GM19452 (cell line): ENCODE data around the gene C10orf90.
"Not testable (repeated sequence)": the region's sequence is repeated elsewhere in the genome, so short reads cannot be mapped to it uniquely, and the experiment has no call there.

Experiments
- ATAC-seq: cut with Tn5 transposase; IDR thresholded peaks from one replicate; pipeline ENCODE4 v1.9.1; 2021; ENCODE audit not compliant: unreplicated experiment

Gene C10orf90

DNA sequence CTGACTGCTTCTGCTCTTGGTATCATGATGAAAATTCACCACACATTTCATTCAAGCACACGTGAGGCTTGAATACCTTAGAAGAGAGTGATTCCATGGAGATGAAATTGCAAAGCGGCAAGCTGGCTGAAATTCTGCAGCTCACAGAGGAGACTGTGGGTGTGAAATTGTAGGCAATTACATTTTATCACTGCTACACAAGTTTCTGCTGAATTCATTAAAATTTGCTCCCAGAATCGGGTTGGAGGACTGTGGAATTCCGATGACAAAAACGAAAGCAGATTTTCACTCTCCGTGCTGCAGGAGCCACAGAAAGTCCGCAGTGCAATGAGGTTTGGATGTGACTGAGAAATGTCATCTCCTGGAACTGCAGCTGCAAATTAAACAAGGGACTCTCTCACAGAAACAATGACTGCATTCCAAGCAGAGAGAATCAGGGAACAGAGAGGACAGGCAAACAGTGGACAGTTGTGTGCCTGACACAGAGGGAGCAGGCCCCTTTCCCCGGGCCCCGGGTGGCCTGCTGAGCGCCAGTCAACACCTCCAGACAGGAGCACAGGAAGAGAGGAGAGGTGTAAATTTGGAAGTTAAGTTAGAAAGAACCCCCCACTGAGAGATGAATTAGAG lies 109.1 kb downstream of the C10orf90 start:
- ATAC-seq, result no peak

DNA sequence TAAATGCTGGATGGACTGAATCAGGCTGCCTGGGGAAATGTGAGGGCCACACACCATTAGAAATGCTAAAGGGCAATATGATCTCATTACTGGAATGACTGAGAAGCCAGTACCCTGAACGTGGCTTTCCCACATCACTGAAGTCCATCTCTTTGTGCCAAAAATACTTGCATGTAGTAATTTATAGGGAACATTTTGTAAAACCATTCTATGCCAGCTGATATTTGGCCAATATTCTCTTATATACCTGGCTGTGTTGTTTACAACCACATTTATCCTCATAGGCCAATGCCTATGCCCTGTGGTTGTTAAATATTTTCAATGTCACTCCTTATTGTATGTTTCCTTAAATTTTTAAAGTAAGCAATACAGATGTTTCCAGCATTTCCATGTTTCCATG lies 111.6 kb downstream of the C10orf90 start:
- no peak for ATAC-seq

DNA sequence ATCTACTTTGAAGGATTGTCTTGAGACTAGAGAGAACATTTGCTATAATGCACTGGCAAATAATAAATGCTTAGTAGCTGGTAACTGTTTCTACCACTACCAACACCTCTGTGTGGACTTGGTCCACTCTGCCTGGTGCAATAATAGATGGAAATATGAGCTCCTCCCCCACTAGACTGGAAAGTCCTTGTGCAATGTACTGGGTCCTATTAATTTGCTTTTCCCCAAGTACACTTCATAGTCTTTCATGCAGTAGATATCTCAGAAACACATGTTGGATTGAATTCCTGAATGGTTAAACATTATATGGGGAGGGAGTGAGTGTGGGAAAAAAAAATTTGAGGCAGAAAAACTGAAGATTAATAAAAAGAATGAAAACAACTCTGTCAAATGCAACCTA lies 119.3 kb downstream of the C10orf90 start:
- ATAC-seq, result no peak

DNA sequence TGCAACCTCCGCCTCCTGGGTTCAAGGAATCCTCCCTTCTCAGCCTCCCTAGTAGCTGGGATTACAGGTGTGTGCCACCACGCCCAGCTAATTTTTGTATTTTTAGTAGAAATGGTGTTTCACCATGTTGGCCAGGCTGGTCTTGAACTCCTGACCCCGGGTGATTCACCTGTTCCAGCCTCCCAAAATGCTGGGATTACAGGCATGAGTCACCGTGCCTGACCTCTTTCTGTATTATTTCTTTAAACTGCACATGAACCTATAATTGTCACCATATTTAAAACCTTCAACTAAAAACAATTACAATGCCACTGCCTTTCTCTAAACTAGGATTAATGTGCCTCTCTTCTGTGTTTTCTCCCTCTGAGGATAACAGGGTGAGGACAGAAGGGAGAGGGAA lies 119.9 kb downstream of the C10orf90 start:
- not testable (repeated sequence) for ATAC-seq

DNA sequence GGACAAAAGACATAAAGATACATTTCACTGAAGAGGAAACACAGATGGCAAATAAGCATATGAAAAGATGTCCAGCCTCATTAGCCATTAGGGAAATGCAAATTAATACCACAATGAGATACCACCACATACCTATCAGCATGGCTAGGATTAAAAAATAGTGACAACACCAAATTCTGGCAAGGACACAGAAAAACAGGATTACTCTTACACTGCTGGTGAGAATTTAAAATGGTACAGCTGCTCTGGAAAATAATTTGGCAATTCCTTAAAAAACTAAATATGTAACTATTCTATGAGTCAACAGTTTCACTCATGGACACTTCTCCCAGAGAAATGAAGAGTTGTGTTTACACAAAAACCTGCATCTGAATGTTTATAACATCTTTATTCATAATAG lies 121.1 kb downstream of the C10orf90 start:
- ATAC-seq, result no peak

DNA sequence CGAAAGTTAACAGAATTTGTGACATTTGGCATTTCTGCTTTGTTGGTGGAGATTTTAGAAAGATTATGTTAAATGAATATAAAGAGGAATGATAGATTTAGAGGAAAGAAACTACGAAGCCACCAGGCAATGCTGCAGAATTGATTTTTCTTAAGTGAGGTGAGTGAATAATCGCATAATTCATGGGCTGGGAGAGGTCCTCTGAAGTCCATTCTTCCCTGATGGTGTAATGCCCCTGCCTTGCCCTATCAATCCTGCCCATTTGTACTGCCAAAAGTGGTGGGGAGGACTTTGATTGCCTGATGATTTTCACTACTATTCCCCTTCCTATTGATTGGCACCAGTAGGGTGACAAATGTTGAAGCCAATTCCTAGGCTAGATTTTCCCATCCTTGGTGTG lies 125.9 kb downstream of the C10orf90 start:
- ATAC-seq, result no peak

DNA sequence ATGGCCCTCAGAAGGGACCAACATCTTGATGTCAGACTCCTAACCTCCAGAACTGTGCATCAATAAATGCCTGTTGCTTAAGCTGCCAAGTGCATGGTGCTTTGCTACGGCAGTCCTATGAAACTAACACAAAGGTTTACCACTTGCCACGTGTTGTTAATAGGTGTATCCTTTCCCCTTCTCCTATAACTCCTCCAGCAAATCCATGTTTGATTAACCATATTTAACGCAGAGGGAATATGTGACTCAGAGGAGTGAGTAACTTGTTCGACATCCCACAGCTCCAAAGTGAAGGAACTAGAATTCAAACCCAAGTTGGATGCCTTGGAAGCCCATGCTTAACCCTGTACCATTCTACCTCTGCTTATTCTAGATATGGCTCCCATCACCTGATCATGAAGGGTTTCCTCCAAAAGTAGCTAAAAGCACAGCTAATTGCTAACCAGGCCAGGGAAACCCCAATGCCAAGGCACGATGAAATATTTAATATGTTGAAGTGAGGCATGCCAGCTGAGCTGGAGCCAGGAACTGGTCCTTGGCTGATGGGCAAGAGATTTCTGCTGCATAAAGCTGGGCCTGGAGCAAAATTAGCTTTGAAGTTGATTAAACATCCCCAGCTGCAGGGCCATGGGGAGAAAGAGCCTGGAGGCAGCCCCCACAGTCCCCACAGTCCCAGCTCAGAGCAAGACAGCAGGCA lies 131.9 kb downstream of the C10orf90 start:
- no peak for ATAC-seq

DNA sequence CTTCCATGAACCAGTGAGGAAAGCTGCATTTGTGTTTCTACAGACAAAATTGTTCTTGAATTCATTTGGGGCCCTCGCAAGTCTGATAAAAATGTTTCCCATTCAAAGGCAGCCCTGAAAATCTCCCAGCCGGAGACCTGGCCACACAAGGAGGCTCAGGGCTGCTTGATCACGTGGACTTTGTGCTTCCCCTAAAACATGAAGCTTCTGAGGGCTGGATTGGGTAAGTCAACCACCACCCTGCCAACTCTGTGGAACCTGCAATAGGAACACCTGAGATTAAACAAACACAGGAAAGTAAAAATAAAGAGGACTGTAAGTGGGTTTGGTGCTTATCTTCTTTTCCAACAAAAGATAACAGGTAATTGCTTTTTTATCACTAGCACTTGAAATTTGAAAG lies 133.8 kb downstream of the C10orf90 start:
- ATAC-seq, result no peak

DNA sequence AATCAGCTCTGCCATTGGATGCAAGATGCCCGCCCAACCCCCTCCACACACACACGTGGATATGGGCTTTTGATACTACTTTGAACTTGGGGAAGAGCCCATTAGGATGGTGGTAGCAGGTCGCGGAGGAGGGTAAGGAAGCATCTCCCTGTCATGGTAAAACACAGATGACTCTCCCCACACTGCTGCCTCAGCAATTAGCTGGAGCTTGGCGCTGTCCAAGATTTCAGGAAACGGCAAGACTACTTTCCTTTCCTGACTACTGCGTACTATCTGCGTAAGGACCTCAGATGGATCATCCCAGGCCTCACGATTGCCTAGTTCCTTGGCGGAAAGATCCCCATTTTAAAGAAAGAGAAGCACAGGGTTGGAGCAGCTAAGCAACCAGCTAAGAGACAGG lies 134.3 kb downstream of the C10orf90 start:
- no peak for ATAC-seq

DNA sequence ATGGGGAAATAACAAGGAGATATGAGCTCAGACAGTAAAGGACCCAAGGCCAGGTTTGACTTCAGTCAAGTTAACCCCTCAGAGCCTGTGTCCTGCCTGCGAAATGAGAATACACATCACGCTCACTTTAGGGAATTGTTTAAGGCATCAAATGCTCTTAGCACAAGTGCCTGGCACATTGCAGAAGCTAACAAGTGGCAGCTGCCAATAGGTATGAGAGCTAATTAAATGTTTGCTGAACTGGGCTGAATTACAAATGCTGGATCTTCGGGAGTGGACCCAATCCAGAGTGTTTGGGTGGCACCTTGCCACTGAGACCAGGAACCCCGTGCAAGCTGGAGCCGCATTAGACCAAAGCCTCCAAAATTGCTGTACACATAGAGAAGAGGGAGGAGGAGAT lies 136.8 kb downstream of the C10orf90 start:
- no peak for ATAC-seq

DNA sequence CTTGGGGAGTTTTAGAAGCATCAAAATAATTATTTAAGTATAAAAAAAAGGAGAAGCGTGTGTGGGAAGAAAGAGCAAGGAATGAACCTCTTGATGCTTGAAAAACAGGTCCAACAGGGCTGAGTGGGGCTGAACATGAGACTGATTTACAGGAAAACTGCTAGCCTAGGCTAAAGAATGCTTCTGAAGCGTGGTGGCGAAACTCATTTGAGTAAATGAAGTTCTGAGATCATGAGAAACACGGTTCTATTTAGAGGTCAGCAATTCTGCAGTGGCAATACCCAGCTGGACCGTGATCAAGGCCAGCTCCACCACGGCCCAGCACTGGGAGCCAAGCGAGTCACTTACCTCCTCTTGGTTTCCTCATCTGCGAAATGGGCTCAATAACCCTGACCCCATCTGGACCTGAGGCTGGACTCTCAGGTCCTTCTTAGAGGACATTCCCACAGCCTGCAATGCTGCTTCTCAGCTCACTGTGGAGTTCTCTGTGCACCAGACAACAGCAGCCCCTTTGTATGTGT lies 142.1 kb downstream of the C10orf90 start:
- ATAC-seq, result no peak

DNA sequence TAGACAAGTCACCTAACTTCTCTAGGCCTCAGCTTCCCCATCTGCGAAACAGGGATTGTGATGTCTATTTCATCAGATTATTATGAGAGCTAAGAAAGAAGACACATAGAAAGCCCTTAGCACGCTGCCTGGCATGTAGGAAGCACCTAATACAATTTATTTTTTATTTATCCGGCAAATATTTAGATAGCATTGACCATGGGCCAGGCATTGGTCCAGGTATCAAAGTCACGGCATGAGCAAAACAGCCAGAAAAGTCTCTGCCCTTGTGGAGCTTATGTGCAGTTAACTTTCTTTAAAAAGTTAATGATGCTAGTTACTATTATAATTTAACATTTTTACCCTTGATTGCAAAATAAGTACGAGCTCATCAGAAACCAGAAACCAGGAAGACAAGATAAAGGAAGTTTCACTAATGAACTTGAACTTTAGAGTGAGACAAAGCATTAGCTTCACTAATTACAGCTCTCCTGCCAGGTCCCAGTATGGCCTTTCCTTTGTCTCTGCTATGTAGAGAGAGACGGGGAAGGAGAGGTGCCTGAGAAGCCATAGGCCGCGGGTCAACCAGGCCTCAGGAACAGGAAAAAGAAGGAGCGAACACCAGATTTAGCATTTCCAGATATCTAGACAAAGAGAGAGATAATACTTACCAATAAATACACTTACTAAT lies 142.7 kb downstream of the C10orf90 start:
- ATAC-seq, result no peak

DNA sequence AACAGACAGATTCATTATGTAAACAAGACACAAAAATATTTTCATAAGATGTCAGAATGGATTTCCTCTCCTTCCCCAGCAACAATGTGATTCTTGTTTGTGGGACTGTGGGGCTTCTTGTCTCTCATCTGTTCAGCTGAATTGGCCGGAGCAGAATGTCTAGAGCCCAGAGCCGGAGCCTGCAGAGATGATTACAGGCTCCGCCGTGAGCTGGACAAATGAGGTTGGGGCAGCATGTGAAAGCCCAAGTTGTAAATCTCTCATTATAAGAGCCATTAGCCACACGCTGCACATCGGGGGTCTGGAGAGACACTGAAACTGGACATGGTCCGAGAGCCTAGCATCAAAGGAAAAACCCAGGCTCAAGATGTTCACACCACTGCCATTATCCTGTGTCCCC lies 145.2 kb downstream of the C10orf90 start:
- ATAC-seq, result no peak

DNA sequence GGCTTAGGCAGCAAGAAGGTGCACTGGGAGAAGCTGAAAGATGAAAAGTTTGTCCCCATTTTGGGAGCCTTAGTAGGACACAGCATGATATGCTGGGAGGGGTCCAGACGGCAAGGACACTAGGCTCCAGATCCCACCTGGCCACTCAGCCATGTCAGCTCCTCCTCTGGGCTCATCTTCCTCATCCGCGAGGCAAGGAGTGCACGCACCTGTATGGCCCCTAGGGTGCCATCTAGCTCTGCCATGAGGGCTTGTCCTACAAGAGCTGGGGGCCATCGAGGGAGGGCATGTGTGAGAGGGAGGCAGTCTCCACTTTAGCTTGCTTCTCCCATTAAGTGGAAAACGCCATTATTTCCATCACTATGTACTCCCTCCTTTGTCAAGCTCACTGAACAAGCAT lies 146.0 kb downstream of the C10orf90 start:
- ATAC-seq, result no peak

DNA sequence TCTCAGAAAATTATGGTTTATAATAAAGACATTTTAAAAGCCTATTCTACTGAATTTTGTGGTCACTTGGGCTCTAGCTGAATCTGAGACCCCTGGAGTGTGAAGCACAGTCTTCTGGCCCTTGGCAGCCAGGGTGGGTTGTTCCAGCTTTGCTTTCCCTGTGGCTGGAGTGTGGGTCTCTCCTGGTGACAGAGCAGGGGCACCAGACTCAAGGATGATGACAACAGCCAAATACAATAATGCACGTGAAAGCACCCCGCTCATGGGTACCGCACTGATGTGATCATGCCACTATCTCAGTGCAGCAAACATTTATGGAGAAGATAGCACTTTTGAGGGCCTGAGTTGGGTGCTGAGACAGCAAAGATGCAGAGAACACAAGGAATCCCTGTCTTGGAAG lies 147.4 kb downstream of the C10orf90 start:
- no peak for ATAC-seq

DNA sequence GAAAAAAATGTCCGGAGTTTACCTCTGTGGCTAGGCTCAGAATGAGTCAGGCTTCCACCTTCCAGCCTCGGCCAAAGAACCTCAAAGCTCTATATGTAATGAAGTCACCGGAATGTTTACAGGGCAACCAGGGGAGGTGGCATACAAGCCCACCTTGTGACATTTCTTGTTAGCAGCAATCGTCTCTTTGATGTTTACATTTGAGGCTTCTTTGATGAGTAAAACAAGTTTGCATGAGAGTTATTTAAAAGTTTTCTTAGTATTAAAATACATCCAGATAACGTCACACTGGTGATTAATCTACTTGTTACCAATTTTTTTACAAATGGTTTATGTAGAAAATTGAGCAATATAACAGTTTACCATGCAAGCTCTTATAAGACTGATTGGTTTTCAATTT lies 149.1 kb downstream of the C10orf90 start:
- ATAC-seq, result no peak

DNA sequence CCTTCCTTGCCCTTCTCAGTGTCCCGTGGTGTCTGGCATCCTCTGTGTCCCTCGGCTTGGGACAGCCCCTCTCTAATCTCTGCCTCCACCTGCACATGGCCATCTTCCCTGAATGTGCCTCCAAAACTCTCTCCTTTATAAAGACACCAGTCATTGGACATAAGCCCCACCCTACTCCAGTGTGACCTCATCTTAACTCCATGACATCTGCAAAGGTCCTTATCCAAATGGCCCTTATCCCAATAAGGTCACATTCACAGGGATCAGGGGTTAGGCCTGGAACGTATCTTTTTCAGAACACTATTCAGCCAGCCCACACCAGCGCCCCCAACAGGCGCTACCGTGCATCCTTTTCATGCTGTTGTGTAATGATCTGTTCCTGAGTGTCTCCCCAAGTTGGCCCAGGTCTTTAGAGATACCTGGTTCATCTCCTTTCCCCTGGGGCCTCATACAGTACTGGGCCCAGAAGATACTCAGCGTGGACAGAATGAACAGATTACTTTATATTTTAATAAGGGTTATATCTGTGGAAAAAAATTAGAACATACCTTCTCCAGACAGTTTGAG lies 149.7 kb downstream of the C10orf90 start:
- no peak for ATAC-seq

DNA sequence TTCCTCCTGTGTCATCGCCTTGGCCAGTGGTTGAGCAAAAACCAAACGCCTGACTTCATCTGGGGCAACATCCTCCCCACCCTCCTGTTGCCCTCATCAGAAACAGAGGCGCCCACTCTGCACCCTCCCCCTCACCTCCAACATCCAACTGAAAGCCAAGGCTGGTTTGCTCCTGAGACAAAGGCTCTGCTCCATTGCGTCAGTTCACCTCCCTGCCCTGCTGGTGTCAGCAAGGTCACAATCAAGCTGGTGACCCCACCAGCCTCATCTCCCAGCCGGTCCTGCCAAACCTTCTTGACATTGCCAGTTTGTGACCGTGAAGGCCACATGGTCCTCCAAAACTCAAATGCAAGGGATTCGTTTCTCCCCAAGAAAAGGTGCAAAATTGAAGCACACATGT lies 150.5 kb downstream of the C10orf90 start:
- no peak for ATAC-seq

DNA sequence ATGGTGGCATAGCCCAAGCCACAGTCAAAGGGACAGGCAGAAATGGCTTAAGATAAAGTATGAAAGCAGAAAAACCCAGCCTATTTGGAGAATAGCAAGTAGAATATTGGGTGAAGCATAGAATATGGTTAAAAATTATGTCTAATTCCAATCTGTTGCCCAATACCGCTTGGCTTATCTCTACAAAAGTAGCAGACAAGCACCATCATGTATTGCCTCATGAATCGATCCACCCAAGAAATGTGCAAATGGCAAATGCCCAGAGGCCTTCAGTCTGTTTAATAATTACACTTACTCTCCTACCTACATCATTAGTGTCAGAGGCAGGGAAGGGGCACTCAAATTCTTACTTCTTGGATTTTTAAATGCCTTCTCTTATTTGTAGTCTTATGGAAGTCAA lies 151.3 kb downstream of the C10orf90 start:
- no peak for ATAC-seq

DNA sequence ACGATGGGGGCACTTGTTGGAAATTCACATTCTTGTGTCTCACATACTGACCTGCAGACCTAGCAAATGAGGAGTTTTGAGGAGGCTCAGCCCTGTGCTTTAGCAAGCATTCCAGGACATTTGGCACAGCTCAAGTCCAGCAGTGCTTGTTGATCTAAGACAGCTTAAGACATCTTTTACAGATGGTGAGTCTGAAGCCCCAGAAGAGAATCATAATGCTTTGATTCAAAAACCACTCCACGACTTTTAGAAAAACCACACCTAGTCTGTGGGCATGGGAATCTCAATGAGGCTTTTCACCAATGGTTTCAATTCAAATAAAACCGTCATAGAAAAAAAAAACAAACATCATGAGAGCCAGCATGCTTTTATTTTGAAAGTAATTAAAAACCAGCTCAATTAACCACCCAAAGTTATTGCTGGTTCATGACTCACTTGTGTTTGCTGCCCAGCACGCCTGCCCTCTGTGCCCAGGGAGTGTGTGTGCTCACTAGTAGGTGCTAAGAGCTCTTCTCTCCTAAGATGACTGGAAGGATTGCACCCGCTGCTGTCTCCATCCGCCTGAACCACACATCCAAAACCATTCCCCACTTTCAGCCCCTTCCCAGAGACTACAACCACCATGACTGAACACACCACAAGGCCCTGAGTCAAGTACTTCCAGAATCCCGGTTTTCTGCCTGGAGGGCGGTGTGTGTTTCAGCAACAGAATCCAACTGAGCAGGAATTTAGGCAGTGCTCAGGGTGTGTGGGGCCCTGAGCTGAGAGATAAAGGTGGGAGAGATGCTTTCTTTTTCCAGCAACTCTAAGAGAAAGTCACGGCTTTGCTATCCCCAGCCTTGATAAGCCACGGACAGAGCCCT lies 152.0 kb downstream of the C10orf90 start:
- ATAC-seq, result no peak

DNA sequence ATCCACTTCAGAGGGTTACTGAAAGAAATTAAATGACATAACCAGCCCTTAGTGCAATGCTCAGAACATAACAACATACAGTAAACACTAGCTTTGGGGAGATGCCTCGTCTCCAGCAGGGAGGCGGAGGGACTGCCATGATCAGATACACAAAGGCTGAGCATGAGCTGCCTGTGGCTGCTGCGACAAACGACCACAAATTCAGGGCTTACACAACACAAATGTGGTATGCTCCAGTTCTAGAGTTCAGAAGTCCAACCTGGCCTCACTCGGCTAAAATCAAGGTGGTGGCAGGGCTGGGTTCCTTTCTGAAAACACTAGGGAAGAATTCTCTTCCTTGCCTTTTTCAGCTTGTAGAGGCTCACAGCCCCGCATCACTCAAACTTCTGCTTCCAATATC lies 154.0 kb downstream of the C10orf90 start:
- ATAC-seq, result no peak
